AG04449 (cell line): ENCODE data around the gene KRT32.

Experiments
- CTCF ChIA-PET: fragments of 350-600 bp; formaldehyde crosslinking; extraction: SDS; loops from one replicate; lab custom pipeline; 2021; ENCODE audit warnings: antibody characterized with exemption; lab: Yijun Ruan, JAX
- POLR2A ChIA-PET: fragments of 400-600, 350-600 bp; formaldehyde crosslinking; extraction: SDS; loops from one replicate; lab custom pipeline; 2020; ENCODE audit warnings: antibody characterized with exemption, inconsistent platforms; lab: Yijun Ruan, JAX
- DNase-seq: peaks from one replicate; pipeline ENCODE4 v3.0.0-alpha.2; 2010; ENCODE audit warnings: low read depth, low spot score
- H3K4me3 ChIP-seq: 2 replicates; pipeline ENCODE4 v1.5.1; 2011; ENCODE audit warnings: low read depth, mild to moderate bottlenecking, control low read depth, low read length
- TF ChIP-seq, protein P1 (sequence below): IDR thresholded peaks from one replicate; pipeline ENCODE4 v1.5.1; 2011; ENCODE audit warnings: mild to moderate bottlenecking, moderate library complexity, low read length, control low read depth, inconsistent platforms; ENCODE audit not compliant: insufficient read depth; ENCODE audit errors: missing control alignments

KRT32 gene

DNA sequence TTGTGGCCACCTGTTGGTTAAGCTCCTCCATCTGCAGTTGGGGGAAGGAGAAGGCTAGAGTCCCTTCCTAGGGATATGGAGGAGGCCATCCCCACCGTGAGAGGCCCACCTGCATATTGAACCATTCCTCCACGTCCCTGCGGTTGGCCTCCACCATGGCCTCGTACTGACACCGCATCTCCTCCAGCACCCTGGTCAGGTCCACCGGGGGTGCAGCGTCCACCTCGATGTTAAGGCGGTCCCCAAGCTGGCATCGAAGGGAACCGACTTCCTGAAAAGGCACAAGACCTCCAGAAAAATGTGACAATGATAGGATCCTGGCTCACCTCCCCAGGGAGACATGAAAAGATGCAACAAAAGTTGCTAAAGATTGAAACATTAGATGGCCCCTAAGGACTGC lies 3.0 kb downstream of the KRT32 start:
- CTCF ChIA-PET, result interaction anchor here (1.1 to 4.0 kb wide), 2 partner anchors 32 to 85 kb away, joined by 4 to 14 read pairs; no protein-coding TSS in a partner anchor
- POLR2A ChIA-PET, result no interaction called here
- TF ChIP-seq, protein P1, sequence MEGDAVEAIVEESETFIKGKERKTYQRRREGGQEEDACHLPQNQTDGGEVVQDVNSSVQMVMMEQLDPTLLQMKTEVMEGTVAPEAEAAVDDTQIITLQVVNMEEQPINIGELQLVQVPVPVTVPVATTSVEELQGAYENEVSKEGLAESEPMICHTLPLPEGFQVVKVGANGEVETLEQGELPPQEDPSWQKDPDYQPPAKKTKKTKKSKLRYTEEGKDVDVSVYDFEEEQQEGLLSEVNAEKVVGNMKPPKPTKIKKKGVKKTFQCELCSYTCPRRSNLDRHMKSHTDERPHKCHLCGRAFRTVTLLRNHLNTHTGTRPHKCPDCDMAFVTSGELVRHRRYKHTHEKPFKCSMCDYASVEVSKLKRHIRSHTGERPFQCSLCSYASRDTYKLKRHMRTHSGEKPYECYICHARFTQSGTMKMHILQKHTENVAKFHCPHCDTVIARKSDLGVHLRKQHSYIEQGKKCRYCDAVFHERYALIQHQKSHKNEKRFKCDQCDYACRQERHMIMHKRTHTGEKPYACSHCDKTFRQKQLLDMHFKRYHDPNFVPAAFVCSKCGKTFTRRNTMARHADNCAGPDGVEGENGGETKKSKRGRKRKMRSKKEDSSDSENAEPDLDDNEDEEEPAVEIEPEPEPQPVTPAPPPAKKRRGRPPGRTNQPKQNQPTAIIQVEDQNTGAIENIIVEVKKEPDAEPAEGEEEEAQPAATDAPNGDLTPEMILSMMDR, result no peak

DNA sequence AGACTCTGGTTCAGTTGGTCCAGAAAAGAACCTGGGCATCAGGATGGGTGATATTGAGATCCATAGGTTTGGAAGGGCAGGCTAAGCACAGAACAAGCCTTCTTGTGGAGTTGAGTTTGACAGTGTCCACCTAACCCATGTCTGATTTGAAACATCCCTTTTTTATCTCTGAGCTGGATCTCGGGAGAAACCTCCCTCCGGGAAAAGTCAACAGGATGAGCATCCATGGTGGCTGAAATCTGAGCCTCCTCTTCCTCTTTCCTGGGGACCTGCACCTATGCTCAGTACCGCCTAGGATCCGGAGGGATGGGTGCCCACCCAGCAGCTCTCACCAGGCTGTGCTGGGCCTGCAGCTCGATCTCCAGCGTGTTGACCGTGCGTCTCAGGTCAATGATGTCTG lies 3.4 kb downstream of the KRT32 start:
- CTCF ChIA-PET, result interaction anchor here (1.1 to 4.0 kb wide), 2 partner anchors 32 to 85 kb away, joined by 4 to 14 read pairs; no protein-coding TSS in a partner anchor
- DNase-seq, result no peak
- no peak overlapping the region for H3K4me3 ChIP-seq
- POLR2A ChIA-PET, result no interaction called here
- TF ChIP-seq, protein P1, result no peak

More for the DNA sequence above, 3.0 kb downstream of the KRT32 start:
- no peak for DNase-seq
- no peak overlapping the region for H3K4me3 ChIP-seq

DNA sequence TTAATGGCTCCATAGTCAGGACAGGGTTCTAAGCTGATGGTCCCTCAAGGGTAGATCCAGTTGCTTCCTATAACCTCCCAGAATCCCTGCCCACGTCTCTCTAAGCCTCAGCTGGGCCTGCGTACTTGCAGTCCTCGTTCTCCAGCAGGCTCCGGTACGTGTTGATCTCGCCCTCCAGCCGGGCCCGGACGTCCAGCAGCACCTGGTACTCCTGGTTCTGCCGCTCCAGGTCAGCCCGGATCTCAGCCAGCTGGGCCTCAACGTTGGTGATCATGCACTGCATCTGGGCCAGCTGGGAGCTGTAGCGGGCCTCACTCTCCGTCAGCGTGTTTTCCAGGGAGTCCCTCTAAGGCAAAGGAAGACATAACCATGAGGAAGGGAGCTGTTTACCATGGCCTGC lies 4.5 kb downstream of the KRT32 start:
- TF ChIP-seq, protein P1, result no peak
- no peak overlapping the region for H3K4me3 ChIP-seq
- POLR2A ChIA-PET, result no interaction called here
- CTCF ChIA-PET, result interaction anchor here (1.0 to 4.0 kb wide), 2 partner anchors 86 to 843 kb away, joined by 3 to 14 read pairs; no protein-coding TSS in a partner anchor
- DNase-seq, result no peak

DNA sequence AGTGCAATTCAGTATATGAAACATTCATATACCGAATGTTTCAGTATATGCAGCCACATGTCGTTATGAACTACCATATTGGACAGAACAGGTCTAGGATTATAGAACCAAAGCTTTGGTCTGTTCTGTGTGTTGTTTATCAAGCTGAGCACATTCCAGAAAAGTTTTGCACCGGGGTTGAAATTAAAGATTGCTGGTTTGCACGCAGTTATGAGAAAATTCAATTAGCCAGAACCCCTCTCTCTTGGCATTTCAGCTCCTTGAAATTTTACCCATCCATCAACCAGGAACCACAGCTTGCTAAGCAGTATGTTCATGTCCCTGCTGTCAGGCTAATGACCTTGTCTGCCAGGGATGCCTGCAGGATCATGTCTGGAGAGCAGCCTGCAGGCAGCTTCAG lies 9.5 kb downstream of the KRT32 start:
- TF ChIP-seq, protein P1, result no peak
- POLR2A ChIA-PET, result no interaction called here
- no peak overlapping the region for H3K4me3 ChIP-seq
- DNase-seq, result no peak
- CTCF ChIA-PET, result interaction anchor here (1.0 to 3.5 kb wide), 6 partner anchors 13 to 205 kb away, joined by 3 to 17 read pairs (median 4); no protein-coding TSS in a partner anchor

DNA sequence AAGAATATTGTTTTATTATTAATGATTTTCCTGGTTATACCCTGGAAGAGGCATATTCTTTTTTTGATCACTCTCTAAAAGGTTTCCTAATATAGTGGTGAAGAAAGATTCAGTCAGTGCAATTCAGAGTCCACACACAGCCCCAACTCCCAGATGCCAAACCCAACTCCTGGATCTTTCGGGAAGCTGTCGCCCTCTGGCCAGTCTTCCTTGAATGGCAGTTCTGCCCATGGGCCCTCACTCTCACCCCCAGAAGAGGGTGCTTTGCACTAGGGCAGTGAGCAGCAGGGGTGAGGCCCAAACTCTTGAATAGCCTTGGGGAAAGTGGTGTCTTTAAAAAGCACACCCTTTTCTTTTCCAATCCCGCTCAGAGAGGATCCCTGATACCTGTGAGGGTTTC lies 11.0 kb downstream of the KRT32 start:
- CTCF ChIA-PET, result interaction anchor here (3.5 kb wide), 1 partner anchor 93 kb away, joined by 17 read pairs; no protein-coding TSS in a partner anchor
- DNase-seq, result no peak
- TF ChIP-seq, protein P1, result no peak
- POLR2A ChIA-PET, result no interaction called here
- H3K4me3 ChIP-seq, result no peak overlapping the region

DNA sequence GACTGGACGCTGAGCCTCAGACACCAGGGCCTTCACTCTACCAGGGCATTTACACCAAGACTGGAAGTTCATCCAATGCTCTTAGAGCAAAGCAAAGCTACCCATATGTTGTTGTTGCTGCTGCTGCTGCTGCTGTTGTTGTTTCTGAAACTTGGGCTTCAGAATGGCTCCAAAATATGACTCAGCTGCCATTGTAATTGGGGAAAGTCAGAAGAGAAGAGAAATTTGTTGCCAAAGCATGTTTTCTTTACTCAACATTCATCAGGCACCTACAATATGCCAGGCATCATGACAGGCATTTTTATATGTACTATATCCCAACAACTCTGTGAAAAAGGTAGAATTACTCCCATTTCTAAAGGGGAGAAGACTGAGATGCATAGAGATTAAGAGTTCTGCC lies 11.9 kb downstream of the KRT32 start:
- ChIA-PET CTCF (interaction anchor here (1.1 kb wide), 1 partner anchor 93 kb away, joined by 3 read pairs; no protein-coding TSS in a partner anchor), POLR2A (no interaction called here)
- no peak overlapping the region for H3K4me3 ChIP-seq
- TF ChIP-seq, protein P1, result no peak
- no peak for DNase-seq
